A549 (cell line): ENCODE results near the gene TNF. TPM values are rescaled to one million over a fixed set of nuclear protein-coding genes. Genes with fewer than 3 reads are reported as not detected.

Experiments used
- ATAC-seq, 2 experiments: fragments of 200-7000 bp in 1 of 2; fragments of >200 bp in 1 of 2; cut with Nextera tagmentation in 1 of 2; cut with Tn5 transposase in 1 of 2; 3 replicates each; pipeline versions ENCODE4 v1.8.0 to v1.9.1; 2018 to 2020; ENCODE audit warnings: mild to moderate bottlenecking in 1 of 2, moderate library complexity in 1 of 2
- CTCF ChIA-PET: fragments of 300-600 bp; sonication (Branson Sonifier 250); formaldehyde crosslinking; extraction: SDS; loops from one replicate; lab custom pipeline; 2021; ENCODE audit warnings: antibody characterized with exemption, inconsistent platforms; lab: Yijun Ruan, JAX
- POLR2A ChIA-PET: fragments of 350-600 bp; formaldehyde crosslinking; extraction: SDS; loops from one replicate; lab custom pipeline; 2021; ENCODE audit warnings: antibody characterized with exemption, inconsistent platforms; lab: Yijun Ruan, JAX
- DNase-seq, 2 experiments: peaks; one replicate each; pipeline versions ENCODE4 v3.0.0 to v3.0.0-alpha.2; 2011 to 2016; ENCODE audit warnings: low read depth in 1 of 2, low spot score in 1 of 2
- FAIRE-seq: peaks from 2 replicates; lab custom pipeline; 2011; peaks lifted over from hg19 to GRCh38; lab: Jason Lieb, UNC
- H3K27ac ChIP-seq, 2 experiments: fragments of >200 bp; sonication (Bioruptor Twin); formaldehyde crosslinking; 3 replicates each; pipeline ENCODE4 v1.5.1; 2016 to 2017
- H3K4me1 ChIP-seq: fragments of >200 bp; sonication (Bioruptor Twin); formaldehyde crosslinking; 3 replicates; pipeline ENCODE4 v1.6.1; 2016
- H3K4me2 ChIP-seq: fragments of >200 bp; sonication (Bioruptor Twin); formaldehyde crosslinking; 3 replicates; pipeline ENCODE4 v1.6.1; 2016
- H3K4me3 ChIP-seq: fragments of >200 bp; sonication (Bioruptor Twin); formaldehyde crosslinking; 3 replicates; pipeline ENCODE4 v1.5.1; 2016
- H3K9me3 ChIP-seq: fragments of >200 bp; sonication (Bioruptor Twin); formaldehyde crosslinking; 3 replicates; pipeline ENCODE4 v1.6.1; 2016
- BCL3 ChIP-seq: fragments of >200 bp; sonication (Bioruptor Twin); formaldehyde crosslinking; IDR thresholded peaks from 3 replicates; pipeline ENCODE4 v1.6.1; 2016
- BHLHE40 ChIP-seq: IDR thresholded peaks from 2 replicates; pipeline ENCODE4 v1.6.1; 2012; ENCODE audit warnings: low read depth, low read length, inconsistent platforms
- CBX2 ChIP-seq: fragments of 200-600 bp; sonication (generic); IDR thresholded peaks from 2 replicates; pipeline ENCODE4 v1.6.1; 2016; ENCODE audit warnings: low read depth, mild to moderate bottlenecking, borderline replicate concordance
- CBX8 ChIP-seq: fragments of 200-600 bp; sonication (generic); IDR thresholded peaks from 2 replicates; pipeline ENCODE4 v1.6.1; 2016
- CHD4 ChIP-seq: fragments of 200-600 bp; sonication (generic); IDR thresholded peaks from 2 replicates; pipeline ENCODE4 v1.6.1; 2016; ENCODE audit warnings: antibody characterized with exemption, mild to moderate bottlenecking, borderline replicate concordance
- E2F6 ChIP-seq: IDR thresholded peaks from 2 replicates; pipeline ENCODE4 v1.6.1; 2012; ENCODE audit warnings: low read depth, borderline replicate concordance
- EHMT2 ChIP-seq: fragments of 200-600 bp; sonication (generic); IDR thresholded peaks from 2 replicates; pipeline ENCODE4 v1.6.1; 2016; ENCODE audit warnings: antibody characterized with exemption, low read depth, mild to moderate bottlenecking, moderate library complexity
- ELK1 ChIP-seq: fragments of 150-350 bp; IDR thresholded peaks from 2 replicates; pipeline ENCODE4 v1.6.1; 2014; ENCODE audit warnings: low read depth, mild to moderate bottlenecking, low read length
- ESRRA ChIP-seq: fragments of 150-350 bp; IDR thresholded peaks from 2 replicates; pipeline ENCODE4 v1.6.1; 2014; ENCODE audit warnings: mild to moderate bottlenecking, low read length, borderline replicate concordance
- GATA3 ChIP-seq: IDR thresholded peaks from 2 replicates; pipeline ENCODE4 v1.6.1; 2012; ENCODE audit warnings: borderline replicate concordance
- HEYL ChIP-seq: fragments of 250-450 bp; sonication (Bioruptor Pico); IDR thresholded peaks from 2 replicates; pipeline ENCODE4 v1.8.0; 2021; ENCODE audit warnings: mild to moderate bottlenecking, moderate library complexity
- JUNB ChIP-seq: fragments of >200 bp; sonication (Bioruptor Twin); formaldehyde crosslinking; IDR thresholded peaks from 2 replicates; pipeline ENCODE4 v1.6.1; 2016
- MAX ChIP-seq: IDR thresholded peaks from 2 replicates; pipeline ENCODE4 v1.6.1; 2012
- MAZ ChIP-seq: fragments of 150-350 bp; IDR thresholded peaks from 2 replicates; pipeline ENCODE4 v1.6.1; 2014; ENCODE audit warnings: antibody characterized with exemption, low read depth, low read length, borderline replicate concordance
- NFE2L2 ChIP-seq: fragments of 150-350 bp; conservative IDR thresholded peaks from 2 replicates; pipeline ENCODE4 v1.6.1; 2014; ENCODE audit warnings: low read length
- NR3C1 ChIP-seq: fragments of >200 bp; sonication (Bioruptor Twin); formaldehyde crosslinking; IDR thresholded peaks from 3 replicates; pipeline ENCODE4 v1.6.1; 2017
- PHF8 ChIP-seq: fragments of 200-600 bp; sonication (generic); IDR thresholded peaks from 2 replicates; pipeline ENCODE4 v1.6.1; 2016; ENCODE audit warnings: low read depth, mild to moderate bottlenecking, antibody characterized with exemption, moderate library complexity, borderline replicate concordance
- POLR2AphosphoS2 ChIP-seq: conservative IDR thresholded peaks from 2 replicates; pipeline ENCODE4 v1.6.1; 2012; ENCODE audit warnings: low read length, improper control_type of control experiment, inconsistent platforms
- SMC3 ChIP-seq: fragments of >200 bp; sonication (Bioruptor Twin); formaldehyde crosslinking; IDR thresholded peaks from 3 replicates; pipeline ENCODE4 v1.6.1; 2018; ENCODE audit warnings: inconsistent platforms
- USF2 ChIP-seq: fragments of 450-650 bp; IDR thresholded peaks from 2 replicates; pipeline ENCODE4 v1.6.1; 2014; ENCODE audit warnings: antibody characterized with exemption
- ZFP36 ChIP-seq: fragments of 450-650 bp; IDR thresholded peaks from 2 replicates; pipeline ENCODE4 v1.6.1; 2014; ENCODE audit warnings: borderline replicate concordance; ENCODE audit not compliant: partially characterized antibody
- ZNF302 ChIP-seq: fragments of 250-450 bp; sonication (Bioruptor Pico); IDR thresholded peaks from 2 replicates; pipeline ENCODE4 v1.9.0; 2021; ENCODE audit warnings: inconsistent platforms, mild to moderate bottlenecking, moderate library complexity
- ZSCAN20 ChIP-seq: fragments of 250-450 bp; sonication (Bioruptor Pico); IDR thresholded peaks from 2 replicates; pipeline ENCODE4 v1.8.0; 2022; ENCODE audit warnings: mild to moderate bottlenecking, moderate library complexity
- WGBS: methylation state at CpG from one replicate; pipeline ENCODE4 v1.1.6; 2017; ENCODE audit errors: missing lambda C conversion rate; 5-methylcytosine and 5-hydroxymethylcytosine counted together
- polyA plus RNA-seq, 4 experiments: library from polyadenylated mRNA; depleted of rRNA in 3 of 4; stranded (reverse); fragments of >200 nt; fragmentation: RNase III in 1 of 4; extraction: RNeasy Plus Mini Kit Qiagen cat#74134 plus additional on column Dnase treatment in 1 of 4; gene quantifications; 2 replicates in 3 of 4; 3 replicates in 1 of 4; pipeline ENCODE4 v1.2.3, GENCODE V29; 2011 to 2017
- TF ChIP-seq, protein P1 (sequence below): fragments of 200-600 bp; sonication (generic); IDR thresholded peaks from 2 replicates; pipeline ENCODE4 v1.6.1; 2016; ENCODE audit warnings: antibody characterized with exemption, mild to moderate bottlenecking, moderate library complexity

TNF gene
- polyA plus RNA-seq, 2 of the 4 experiments (the other 2 are of a cell fraction) = not detected

DNA sequence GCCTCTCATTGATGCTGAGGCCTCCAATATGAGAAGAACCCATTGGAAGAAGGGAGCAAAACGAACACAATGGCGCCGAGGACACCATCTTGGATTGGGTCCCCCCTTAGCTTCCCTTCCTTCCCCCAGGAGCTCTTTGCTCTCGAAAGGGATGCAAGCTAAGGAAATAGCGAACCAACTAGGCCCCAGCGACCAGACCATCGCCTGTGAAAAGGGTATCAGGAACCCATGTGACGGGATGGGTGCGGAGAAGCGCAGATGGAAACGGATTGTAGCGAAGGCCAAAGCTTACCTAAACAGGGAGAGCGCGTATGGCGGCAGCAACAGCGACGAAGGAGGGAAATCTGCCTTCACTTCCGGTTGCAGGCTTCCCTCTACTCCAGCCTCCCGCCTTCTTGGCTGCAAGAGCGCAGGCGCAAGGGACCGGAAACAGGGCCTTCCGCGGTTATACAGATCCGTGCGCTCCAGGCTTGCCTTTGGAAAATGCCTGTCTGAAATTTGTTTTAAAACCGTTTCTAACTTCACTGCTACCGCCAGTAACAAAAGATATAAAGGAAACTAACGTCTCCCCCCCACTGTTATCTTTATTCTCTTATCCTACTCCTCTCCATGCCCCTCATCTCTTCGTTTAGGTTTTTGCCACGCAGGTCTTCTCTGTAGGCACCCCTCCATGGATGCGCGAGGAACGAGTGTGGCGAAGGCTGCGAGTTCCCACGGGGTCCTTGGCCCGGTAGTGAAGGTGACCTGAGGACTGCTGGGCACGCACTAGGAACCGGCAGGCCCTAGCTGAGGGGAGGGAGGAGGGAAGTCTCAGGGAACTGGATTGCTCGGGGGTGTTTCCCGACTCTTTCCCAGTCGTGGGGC, 33.5 kb upstream of the TNF start, which contains the start of gene DDX39B (continued):
- TF ChIP-seq EHMT2 (no peak), ZFP36 (no peak), BCL3 (peak; percentile 51; the same call in 2 of the 3 replicates), E2F6 (peak; percentile 77), MAX (peak; percentile 93)
- TF ChIP-seq, all 56 proteins: peak for 12

DNA sequence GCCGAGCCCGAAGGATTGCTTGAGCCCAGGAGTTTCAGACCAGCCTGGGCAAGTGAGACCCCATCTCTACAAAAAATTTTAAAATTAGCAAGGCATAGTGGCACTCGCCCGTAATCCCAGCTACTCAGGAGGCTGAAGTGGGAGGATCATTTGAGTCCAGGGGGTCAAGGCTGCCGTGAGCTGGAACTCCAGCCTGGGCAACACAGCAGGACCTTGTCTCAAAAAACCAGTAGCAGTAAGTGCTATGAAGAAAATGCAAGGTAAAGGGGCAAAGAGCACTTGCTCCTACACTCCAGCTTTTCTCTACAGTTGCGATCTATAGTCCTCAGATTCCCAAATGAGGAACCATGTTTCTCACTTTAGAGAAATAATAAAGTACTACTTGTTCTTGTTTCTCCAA, 31.7 kb upstream of the TNF start:
- WGBS = 85% methylated on average over 6 of the region's 6 CpGs
- Histone ChIP-seq H3K27ac (no peak overlapping the region), H3K9me3 (no peaks in the 10 kb centered on the region), H3K4me2 (no peak overlapping the region), H3K4me1 (peaks cover 31% of the 10 kb centered on the region), H3K4me3 (no peak overlapping the region)
- ChIA-PET CTCF (interaction anchor here (15.7 kb wide), 1 partner anchor 54 kb away, joined by 331 read pairs; the partner anchor contains the start of gene NCR3), POLR2A (no interaction called here)
- DNase-seq = no peak
- no peak for FAIRE-seq
- TF ChIP-seq ZNF302 (CRISPR knock-in tag) (no peak), MAZ (no peak), CBX8 (no peak), NFE2L2 (no peak), PHF8 (no peak), POLR2AphosphoS2 (no peak), BHLHE40 (no peak)
- TF ChIP-seq, protein P1, sequence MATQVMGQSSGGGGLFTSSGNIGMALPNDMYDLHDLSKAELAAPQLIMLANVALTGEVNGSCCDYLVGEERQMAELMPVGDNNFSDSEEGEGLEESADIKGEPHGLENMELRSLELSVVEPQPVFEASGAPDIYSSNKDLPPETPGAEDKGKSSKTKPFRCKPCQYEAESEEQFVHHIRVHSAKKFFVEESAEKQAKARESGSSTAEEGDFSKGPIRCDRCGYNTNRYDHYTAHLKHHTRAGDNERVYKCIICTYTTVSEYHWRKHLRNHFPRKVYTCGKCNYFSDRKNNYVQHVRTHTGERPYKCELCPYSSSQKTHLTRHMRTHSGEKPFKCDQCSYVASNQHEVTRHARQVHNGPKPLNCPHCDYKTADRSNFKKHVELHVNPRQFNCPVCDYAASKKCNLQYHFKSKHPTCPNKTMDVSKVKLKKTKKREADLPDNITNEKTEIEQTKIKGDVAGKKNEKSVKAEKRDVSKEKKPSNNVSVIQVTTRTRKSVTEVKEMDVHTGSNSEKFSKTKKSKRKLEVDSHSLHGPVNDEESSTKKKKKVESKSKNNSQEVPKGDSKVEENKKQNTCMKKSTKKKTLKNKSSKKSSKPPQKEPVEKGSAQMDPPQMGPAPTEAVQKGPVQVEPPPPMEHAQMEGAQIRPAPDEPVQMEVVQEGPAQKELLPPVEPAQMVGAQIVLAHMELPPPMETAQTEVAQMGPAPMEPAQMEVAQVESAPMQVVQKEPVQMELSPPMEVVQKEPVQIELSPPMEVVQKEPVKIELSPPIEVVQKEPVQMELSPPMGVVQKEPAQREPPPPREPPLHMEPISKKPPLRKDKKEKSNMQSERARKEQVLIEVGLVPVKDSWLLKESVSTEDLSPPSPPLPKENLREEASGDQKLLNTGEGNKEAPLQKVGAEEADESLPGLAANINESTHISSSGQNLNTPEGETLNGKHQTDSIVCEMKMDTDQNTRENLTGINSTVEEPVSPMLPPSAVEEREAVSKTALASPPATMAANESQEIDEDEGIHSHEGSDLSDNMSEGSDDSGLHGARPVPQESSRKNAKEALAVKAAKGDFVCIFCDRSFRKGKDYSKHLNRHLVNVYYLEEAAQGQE = no peak
- TF ChIP-seq, all 56 proteins: peak for 0
- ATAC-seq = no peak

DNA sequence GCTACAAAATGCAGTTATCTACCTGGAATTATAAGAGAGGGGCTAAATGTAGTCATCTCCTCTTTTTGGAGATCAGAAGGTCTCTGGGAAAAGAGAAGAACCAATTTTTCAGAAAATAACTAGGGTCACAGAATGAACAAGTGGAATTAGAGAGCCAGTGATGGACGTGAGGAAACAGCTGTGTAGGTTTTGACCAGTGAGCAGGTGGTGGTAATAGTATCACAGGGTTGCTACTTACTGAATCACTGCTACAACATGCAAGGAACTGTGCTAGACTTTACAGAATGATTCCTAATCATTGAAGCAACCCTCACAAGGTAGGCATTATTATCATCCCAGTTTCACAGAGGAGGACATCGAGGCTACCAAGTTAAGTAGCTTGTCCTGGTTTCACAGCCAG, 30.7 kb upstream of the TNF start:
- POLR2A ChIA-PET = no interaction called here
- TF ChIP-seq E2F6 = no peak
- no peak for TF ChIP-seq ZNF302 (CRISPR knock-in tag)
- no peak for TF ChIP-seq ZSCAN20
- no peak for TF ChIP-seq NR3C1
- no peak for TF ChIP-seq GATA3
- TF ChIP-seq PHF8 = no peak
- no peak for TF ChIP-seq SMC3
- TF ChIP-seq ESRRA = no peak
- no peak for TF ChIP-seq NFE2L2
- TF ChIP-seq CBX2 = no peak
- TF ChIP-seq JUNB = no peak
- TF ChIP-seq ELK1 = no peak
- no peak for TF ChIP-seq HEYL (CRISPR knock-in tag)
- no peak for TF ChIP-seq USF2
- no peak for TF ChIP-seq CHD4
- TF ChIP-seq MAX = no peak

More for the DNA sequence above, 30.7 kb upstream of the TNF start:
- no peak overlapping the region for H3K4me2 ChIP-seq
- ATAC-seq (no peak), DNase-seq (no peak), FAIRE-seq (no peak)
- no peaks in the 10 kb centered on the region for H3K9me3 ChIP-seq
- CTCF ChIA-PET = interaction anchor here (2.4 to 15.7 kb wide), 3 partner anchors 37 to 53 kb away, joined by 9 to 331 read pairs (median 37); partner anchors contain the start of genes LTB and NCR3
- no peak overlapping the region for H3K27ac ChIP-seq
- H3K4me1 ChIP-seq = peaks cover 22% of the 10 kb centered on the region
- WGBS = 45% methylated on average over 2 of the region's 2 CpGs
- H3K4me3 ChIP-seq = no peak overlapping the region
